GM18951 (cell line): ENCODE measurements around the gene AHNAK2.

Experiments
- POLR2A ChIP-seq: IDR thresholded peaks from 4 replicates; pipeline ENCODE4 v1.6.1; 2011; ENCODE audit warnings: mild to moderate bottlenecking; ENCODE audit not compliant: insufficient read length, insufficient read depth; ENCODE audit errors: extremely low read depth
- in situ Hi-C: fragments of 300-500 bp; cut with MboI; formaldehyde crosslinking; loops from one replicate; pipeline ENCODE4 v1.12.0; 2022; ENCODE audit warnings: low sequenced_read_pairs, mixed read lengths, inconsistent platforms; ENCODE audit not compliant: unreplicated experiment

Gene AHNAK2

DNA sequence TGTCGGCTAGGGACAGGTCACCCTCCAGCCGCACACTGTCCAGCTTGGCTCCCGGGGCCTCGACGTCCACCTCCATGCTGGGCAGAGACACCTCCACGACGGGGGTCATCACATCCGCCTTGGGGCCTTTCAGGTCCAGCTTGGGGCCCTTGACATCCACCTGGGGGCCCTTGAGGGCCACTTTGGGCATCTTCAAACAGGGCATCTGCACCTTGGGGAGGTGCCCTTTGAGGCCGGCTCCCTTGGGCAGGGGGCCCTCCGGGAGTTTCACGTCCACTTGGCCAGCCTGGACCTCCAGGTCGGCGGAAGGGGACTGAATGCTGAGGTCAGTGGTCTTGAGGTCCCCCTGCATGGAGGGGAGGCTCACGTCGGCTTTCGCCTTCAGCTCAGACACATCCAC lies 35.6 kb downstream of the AHNAK2 start:
- no peak for TF ChIP-seq POLR2A
- in situ Hi-C loops: no loop called here

DNA sequence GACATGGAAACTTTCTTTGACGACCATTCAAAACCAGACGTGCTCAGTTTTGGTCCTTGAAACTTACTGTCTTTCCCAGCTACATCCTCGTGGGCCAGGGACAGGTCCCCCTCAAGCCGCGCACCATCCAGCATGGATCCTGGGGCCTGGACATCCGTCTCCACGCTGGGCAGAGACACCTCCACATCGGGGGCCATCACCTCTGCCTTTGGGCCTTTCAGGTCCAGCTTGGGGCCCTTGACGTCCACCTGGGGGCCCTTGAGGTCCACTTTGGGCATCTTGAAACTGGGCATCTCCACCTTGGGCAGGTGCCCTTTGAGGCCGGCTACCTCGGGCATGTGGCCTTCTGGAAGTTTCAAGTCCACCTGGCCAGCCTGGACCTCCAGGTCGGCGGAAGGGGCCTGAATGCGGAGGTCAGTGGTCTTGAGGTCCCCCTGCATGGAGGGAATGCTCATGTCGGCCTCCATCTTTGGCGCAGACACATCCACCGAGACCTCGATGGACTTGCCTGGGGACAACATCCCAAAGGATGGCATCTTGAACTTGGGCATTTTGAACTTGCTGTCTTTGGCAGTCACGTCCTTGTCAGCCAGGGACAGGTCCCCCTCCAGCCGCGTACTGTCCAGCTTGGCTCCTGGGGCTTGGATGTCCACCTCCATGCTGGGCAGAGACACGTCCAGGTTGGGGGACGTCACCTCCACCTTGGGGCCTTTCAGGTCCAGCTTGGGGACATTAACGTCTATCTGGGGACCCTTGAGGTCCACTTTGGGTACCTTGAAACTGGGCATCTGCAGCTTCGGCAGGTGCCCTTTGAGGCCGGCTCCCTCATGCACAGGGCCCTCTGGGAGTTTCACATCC lies 36.4 kb downstream of the AHNAK2 start:
- in situ Hi-C loops: no loop called here
- TF ChIP-seq POLR2A: no peak

DNA sequence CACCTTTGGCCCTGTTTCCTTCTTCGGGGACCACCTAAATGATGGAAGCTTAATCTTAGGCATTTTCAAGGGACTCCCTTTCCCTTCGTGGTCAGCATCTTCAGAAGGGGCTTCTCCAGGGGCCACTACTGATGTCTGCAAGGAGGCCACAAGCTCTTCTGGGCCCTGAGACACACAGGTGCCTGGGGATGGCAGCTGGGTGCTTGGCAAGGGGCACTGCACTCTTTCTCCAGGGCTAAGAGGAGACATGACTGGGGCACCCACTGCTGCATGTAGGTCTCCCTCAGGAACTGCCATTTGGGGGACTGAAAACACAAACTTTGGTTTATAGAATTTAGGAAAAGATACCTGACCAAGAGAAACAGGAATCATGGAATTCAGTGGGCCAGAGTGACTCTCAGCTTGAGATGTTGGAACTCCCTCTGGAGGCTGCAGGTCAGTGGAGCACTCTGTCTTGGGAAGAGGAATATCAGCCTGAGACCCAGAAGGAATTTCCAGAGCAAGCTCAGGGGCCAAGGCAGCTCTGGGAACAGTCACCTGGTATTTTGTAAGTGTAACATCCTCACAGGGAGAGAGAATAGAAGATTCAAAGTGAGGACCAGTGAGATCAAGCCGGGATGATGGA lies 37.5 kb downstream of the AHNAK2 start:
- TF ChIP-seq POLR2A: no peak
- in situ Hi-C loops: no loop called here

DNA sequence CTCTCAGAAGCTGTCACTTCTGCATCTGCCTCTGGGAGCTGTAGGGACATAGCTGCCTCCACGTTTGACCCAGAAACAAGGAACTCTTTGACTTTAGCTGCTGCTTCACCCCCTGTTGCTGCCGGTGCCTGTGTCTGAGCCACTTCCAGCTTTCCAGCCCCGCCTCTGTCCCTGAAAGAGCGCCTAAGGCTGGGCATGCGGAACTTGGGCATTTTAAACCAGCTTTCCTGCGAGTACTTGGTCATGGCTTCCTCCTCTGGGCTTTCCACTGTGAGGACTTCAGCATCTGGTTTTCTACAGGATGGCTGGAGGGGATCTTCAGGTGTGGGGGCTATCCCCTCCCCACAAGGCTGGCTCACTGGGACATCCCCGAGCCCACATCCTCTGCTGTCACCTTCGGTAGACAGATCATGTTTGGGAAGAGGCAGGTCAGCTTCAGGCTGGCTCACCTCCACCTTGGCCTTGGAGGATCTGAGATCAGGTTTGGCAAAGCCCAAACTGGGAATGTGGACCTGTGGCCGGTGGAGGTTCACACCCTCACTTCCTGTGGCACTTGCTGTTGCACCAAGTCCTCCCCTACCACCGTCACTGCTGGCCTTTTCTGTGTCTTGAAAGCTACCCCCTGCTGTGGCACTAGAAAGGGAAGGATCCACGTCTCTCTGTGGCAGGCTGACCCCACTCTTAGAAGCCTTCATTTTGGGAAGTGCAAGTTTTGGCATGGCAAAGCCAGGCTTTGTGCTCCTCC lies 38.3 kb downstream of the AHNAK2 start:
- TF ChIP-seq POLR2A: no peak
- in situ Hi-C loops: no loop called here

DNA sequence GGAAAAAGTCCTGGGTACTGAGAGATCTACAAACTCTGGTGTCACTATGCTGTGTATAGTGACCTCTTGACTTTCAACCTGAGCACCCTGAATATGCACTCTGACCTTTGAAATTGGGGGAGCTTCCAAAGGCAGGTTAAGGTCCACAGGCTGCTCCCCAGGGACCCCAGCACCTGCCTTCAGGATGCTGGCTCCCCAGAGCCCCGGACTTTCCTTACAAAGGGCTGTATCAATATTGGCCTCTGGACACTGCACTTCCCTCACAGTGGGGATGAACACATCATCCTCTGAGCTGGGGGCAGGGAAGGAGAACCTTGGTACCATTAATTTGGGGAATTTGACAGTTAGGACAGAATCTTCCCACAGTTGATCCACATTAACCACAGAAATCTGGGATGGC lies 39.2 kb downstream of the AHNAK2 start:
- TF ChIP-seq POLR2A: no peak
- in situ Hi-C loops: no loop called here

DNA sequence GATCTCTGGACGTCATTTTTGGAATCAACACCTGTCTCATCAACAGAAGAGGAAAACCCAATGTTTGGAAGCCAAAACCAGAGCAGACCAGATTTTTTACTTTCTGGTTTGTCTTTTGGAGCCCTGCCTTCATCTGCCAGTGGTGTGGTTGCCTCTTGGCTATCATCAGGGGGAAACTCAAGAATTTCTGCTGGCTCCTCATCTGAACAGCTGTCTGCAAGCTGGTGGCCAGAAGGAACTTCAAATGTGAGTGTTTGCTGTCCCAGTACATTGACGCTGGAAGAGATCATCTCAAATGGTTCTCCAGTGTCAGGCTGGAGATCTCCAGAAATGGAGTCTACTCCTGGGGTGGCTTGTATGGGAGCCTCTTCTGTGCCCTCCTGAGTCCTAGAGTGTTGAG lies 39.7 kb downstream of the AHNAK2 start:
- TF ChIP-seq POLR2A: no peak
- in situ Hi-C loops: no loop called here

DNA sequence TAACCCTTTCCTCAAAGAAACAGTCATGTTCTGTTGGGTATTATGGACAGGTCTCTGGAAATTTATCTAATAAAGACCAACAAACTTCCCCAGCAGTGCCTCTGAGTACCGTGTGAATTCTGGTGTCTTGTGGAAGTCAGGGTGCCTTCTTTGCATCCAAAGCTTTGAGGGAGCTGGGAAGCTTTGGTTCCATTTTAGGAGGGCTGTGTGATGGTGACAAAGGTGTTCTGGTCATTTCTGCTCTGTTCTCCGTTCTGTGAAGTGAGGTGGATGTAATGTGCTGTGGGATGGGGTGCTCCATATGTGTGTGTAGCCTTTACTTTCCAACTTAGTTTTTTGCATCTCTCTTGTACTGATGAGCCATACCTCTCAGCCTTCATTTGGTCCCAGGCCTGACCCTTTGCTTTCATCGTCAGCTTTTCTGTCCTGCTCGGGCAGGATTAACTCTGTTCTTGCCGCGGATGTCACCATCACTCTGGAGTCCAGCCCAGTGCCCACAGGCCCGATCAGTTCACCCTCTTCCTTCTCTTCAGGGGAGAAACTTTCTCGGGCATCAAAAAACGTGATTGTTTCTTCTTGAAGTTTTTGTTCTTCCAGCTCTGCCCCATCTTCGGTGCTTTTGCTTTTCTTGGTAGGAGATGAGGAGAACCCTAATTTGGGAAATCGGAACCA lies 40.3 kb downstream of the AHNAK2 start:
- TF ChIP-seq POLR2A: no peak
- in situ Hi-C loops: no loop called here

DNA sequence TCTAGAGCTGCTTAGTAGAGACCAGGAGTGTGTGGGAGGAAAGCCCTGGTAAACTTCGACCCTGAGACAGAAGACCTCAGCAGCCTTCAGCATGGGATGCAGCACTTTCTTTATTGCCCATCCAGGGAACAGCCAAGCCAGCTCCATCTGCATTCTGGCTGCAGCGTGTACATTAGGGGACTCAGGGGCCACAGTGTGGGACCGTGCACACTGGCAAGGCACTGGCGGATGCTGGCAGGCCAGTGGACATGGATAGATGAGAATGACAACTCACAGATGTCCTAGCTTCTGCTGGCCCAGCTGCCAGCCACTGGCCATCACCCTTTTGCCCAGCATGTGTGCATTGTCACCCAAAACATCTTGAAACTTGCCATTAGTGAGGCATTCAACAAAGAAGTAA lies 41.0 kb downstream of the AHNAK2 start:
- TF ChIP-seq POLR2A: no peak
- in situ Hi-C loops: no loop called here

DNA sequence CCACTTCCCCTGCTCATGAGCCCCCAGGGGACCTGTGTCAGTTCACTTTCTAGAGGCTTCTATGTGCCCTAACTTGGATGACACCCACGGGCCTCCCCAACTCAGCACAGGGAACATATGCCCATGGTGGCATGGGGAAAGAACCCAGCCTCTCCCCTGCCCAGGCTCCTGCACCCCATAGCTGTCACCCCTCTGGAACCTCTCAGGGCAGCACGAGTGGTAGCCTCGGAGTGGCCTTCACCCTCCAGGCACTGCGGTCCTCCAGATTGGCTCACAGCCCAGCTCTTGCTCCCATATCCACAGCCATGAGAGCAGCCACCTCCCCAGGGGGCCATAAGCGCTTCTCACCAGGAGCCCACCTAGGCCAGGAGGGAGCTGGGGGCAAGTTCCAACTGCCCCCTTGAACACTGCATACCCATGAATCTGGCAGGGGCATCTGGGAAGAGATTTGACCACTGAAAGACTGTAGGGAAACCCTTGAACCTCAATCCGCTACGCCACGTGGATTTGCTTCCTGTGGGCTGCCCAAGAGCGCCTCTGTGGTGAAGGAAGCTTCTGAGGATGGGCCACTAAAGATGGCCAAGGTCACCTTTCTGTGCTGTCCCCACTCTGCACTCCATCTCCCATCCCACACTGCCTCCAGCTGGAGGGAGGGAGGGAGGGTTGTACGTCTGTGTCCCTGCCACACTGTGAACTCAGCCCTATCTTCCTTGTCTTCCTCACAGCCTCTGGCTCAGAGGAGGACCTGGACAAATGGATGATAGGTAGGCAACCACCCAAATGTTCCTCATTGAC lies 41.6 kb downstream of the AHNAK2 start:
- TF ChIP-seq POLR2A: no peak
- in situ Hi-C loops: no loop called here

DNA sequence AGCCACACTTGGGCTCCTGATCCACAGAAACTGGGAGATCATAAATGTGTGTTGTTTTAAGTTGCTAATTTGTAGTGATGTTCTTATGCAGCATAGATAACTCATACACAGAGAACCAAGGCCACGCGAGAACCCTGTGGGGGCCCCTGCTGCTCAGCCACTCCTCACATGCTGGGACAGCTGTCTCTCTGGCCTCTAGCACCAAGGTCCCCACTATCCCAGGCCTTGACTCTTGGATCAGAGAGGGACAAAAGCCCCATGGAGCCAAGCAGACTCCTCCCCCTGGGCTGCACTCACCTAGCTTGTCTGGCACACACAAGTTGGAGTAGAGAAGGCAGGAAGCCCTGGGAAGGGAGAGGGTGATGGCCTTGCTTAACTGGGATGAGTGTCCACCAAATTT lies 42.2 kb downstream of the AHNAK2 start:
- no peak for TF ChIP-seq POLR2A
- in situ Hi-C loops: no loop called here

DNA sequence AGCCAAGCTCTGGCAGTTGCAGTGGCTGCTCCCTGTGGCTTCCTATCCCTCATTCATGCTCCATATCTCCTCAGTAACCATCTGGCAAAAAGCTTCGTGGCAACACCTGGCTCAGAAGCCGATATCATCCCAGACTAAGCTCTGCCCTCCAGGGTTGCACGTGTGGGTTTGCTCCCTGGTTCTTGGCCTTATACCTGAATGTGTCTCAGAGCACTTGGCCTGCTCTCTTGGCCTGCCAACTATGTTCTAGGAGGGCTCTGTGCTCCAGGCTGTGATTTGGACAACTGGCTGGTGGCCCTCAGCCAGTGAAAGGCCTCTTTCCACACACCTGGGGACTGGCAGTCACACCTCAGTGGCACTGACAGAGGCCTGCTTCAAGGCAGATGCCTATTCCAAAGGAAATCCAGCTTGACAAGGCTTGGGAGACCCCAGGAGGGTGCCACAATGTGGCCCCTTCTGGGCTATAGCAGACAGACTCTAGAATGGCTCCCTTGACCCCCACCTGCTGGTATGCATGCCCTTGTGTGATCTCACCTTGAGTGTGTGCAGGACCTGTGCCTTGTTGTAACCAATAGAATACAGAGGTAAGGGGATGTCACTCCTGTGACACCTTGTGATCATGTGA lies 43.0 kb downstream of the AHNAK2 start:
- in situ Hi-C loops: no loop called here
- TF ChIP-seq POLR2A: no peak
